ENCODE results near the gene STEAP4. TPM values are rescaled to one million over a fixed set of nuclear protein-coding genes. Genes with fewer than 3 reads are reported as not detected.
A peak's percentile ranks its signal among the peaks of the same experiment; 100 is the strongest.

Gene STEAP4
- total RNA-seq, 2 donors from 2014 or later, result 39.6 to 40.1 TPM

- Histone ChIP-seq H3K27ac (peak overlapping the region in 1 of 2 donors; percentile 0), H3K9me3 (no peaks in the 10 kb centered on the region), H3K4me3 (no peak overlapping the region), H3K27me3 (replicated peaks; ENCODE audit: insufficient read depth) (no peaks in the 10 kb centered on the region), H3K4me1 (replicated peaks) (no peaks in the 10 kb centered on the region), H3K36me3 (no peaks in the 10 kb centered on the region)
- TF ChIP-seq CTCF (IDR thresholded peaks at IDR 0.05) (no peak), POLR2AphosphoS5 (IDR thresholded peaks at IDR 0.05) (no peak), POLR2A (IDR thresholded peaks at IDR 0.05) (no peak)
- DNase-seq (ENCODE audit: low spot score), result no peak
- intact Hi-C loops (cut with DNase I), result no loop called here
- 92% methylated on average over 4 of the region's 4 CpGs for WGBS
These were observed 4.4 kb upstream of the STEAP4 start for GRCh38 chr7:88310956-88311674.

GRCh38 chr7:88309819-88310218, 3.1 kb upstream of the STEAP4 start:
- 51% methylated on average over 2 of the region's 2 CpGs for WGBS
- Histone ChIP-seq H3K9me3 (no peaks in the 10 kb centered on the region), H3K4me1 (replicated peaks) (no peaks in the 10 kb centered on the region), H3K27me3 (replicated peaks; ENCODE audit: insufficient read depth) (no peaks in the 10 kb centered on the region), H3K27ac (no peak overlapping the region), H3K36me3 (no peaks in the 10 kb centered on the region), H3K4me3 (no peak overlapping the region)
- intact Hi-C loops (cut with DNase I), result no loop called here
- no peak for TF ChIP-seq CTCF (IDR thresholded peaks at IDR 0.05)
- TF ChIP-seq POLR2A (IDR thresholded peaks at IDR 0.05), result no peak
- no peak for DNase-seq (ENCODE audit: low spot score)

GRCh38 chr7:88307823-88308222, 1.1 kb upstream of the STEAP4 start:
- 97% methylated on average over 3 of the region's 3 CpGs for WGBS
- H3K27ac ChIP-seq, result no peak overlapping the region

GRCh38 chr7:88307412-88307811, 718 bp upstream of the STEAP4 start:
- H3K27ac ChIP-seq, result peak overlapping the region in 1 of 2 donors; percentile 81
- no peaks in the 10 kb centered on the region for H3K27me3 ChIP-seq (replicated peaks; ENCODE audit: insufficient read depth)
- intact Hi-C loops (cut with DNase I), result no loop called here
- DNase-seq (ENCODE audit: low spot score), result no peak
- peak overlapping the region in 1 of 2 donors; percentile 53 for H3K4me3 ChIP-seq
- WGBS, result 96% methylated on average over 2 of the region's 2 CpGs
- no peaks in the 10 kb centered on the region for H3K9me3 ChIP-seq
- no peaks in the 10 kb centered on the region for H3K4me1 ChIP-seq (replicated peaks)
- no peaks in the 10 kb centered on the region for H3K36me3 ChIP-seq
- TF ChIP-seq POLR2A (IDR thresholded peaks at IDR 0.05) (no peak), CTCF (IDR thresholded peaks at IDR 0.05) (no peak), POLR2AphosphoS5 (IDR thresholded peaks at IDR 0.05) (no peak)

More at GRCh38 chr7:88307823-88308222, 1.1 kb upstream of the STEAP4 start:
- TF ChIP-seq POLR2A (IDR thresholded peaks at IDR 0.05) (no peak), CTCF (IDR thresholded peaks at IDR 0.05) (no peak), POLR2AphosphoS5 (IDR thresholded peaks at IDR 0.05) (no peak)
- Histone ChIP-seq H3K9me3 (no peaks in the 10 kb centered on the region), H3K27me3 (replicated peaks; ENCODE audit: insufficient read depth) (no peaks in the 10 kb centered on the region), H3K4me3 (no peak overlapping the region), H3K4me1 (replicated peaks) (no peaks in the 10 kb centered on the region), H3K36me3 (no peaks in the 10 kb centered on the region)
- DNase-seq (ENCODE audit: low spot score), result no peak
- intact Hi-C loops (cut with DNase I), result no loop called here

GRCh38 chr7:88305044-88305443, 1.6 kb downstream of the STEAP4 start:
- TF ChIP-seq POLR2AphosphoS5 (IDR thresholded peaks at IDR 0.05) (peak; percentile 81), POLR2A (IDR thresholded peaks at IDR 0.05) (no peak)
- H3K27me3 ChIP-seq (replicated peaks; ENCODE audit: insufficient read depth), result no peaks in the 10 kb centered on the region
- no peaks in the 10 kb centered on the region for H3K9me3 ChIP-seq
- DNase-seq (ENCODE audit: low spot score), result peak; percentile 40
- no peaks in the 10 kb centered on the region for H3K4me1 ChIP-seq (replicated peaks)
- H3K4me3 ChIP-seq, result peak overlapping the region in 1 of 2 donors; percentile 53
- H3K36me3 ChIP-seq, result no peaks in the 10 kb centered on the region
- H3K27ac ChIP-seq, result peak overlapping the region; percentile 72 to 81
- intact Hi-C loops (cut with DNase I), result no loop called here
- WGBS, result 50% methylated on average over 3 of the region's 3 CpGs

Measured in prostate gland (tissue), 2 donors.